OCI-LY3 (cell line): ENCODE results near the gene ZNF385D.

ENCODE experiments used
- H2AFZ ChIP-seq: fragments of 200-600, 300-600 bp; shearing (Covaris generic); 2 replicates; pipeline ENCODE4 v1.6.0; 2014; ENCODE audit warnings: antibody characterized with exemption, low read depth, low read length
- H3K27ac ChIP-seq: fragments of 200-600, 300-600 bp; sonication (generic); 2 replicates; pipeline ENCODE4 v1.5.1; 2014; ENCODE audit warnings: mild to moderate bottlenecking, low read length, moderate library complexity, mixed read lengths
- H3K27me3 ChIP-seq: fragments of 200-600, 300-600 bp; sonication (generic); 2 replicates; pipeline ENCODE4 v1.6.1; 2014; ENCODE audit warnings: low read depth, low read length, mixed read lengths
- H3K36me3 ChIP-seq: fragments of 200-600, 300-600 bp; sonication (generic); replicated peaks from 2 replicates; pipeline ENCODE3; 2014; ENCODE audit warnings: low read depth, low read length, mixed read lengths
- H3K4me1 ChIP-seq: fragments of 300-600, 200-600 bp; sonication (generic); 2 replicates; pipeline ENCODE4 v1.6.1; 2014; ENCODE audit warnings: low read length, mixed read lengths
- H3K4me2 ChIP-seq: fragments of 200-600, 300-600 bp; sonication (generic); 2 replicates; pipeline ENCODE4 v1.6.1; 2014; ENCODE audit warnings: low read length, mixed read lengths
- H3K4me3 ChIP-seq: fragments of 300-600, 200-600 bp; sonication (generic); 2 replicates; pipeline ENCODE4 v1.5.1; 2014; ENCODE audit warnings: antibody characterized with exemption, mild to moderate bottlenecking, low read length, moderate library complexity
- H3K79me2 ChIP-seq: fragments of 300-600, 200-600 bp; shearing (Covaris generic); 2 replicates; pipeline ENCODE4 v1.6.1; 2014; ENCODE audit warnings: mild to moderate bottlenecking, low read length, mixed read lengths
- H3K9ac ChIP-seq: fragments of 300-600, 200-600 bp; shearing (Covaris generic); 2 replicates; pipeline ENCODE4 v1.6.0; 2014; ENCODE audit warnings: mild to moderate bottlenecking, low read length, moderate library complexity
- H3K9me3 ChIP-seq: fragments of 200-600, 300-600 bp; shearing (Covaris generic); 2 replicates; pipeline ENCODE4 v1.6.1; 2014; ENCODE audit warnings: low read length, mixed read lengths; ENCODE audit not compliant: insufficient read depth
- H4K20me1 ChIP-seq: fragments of 200-600, 300-600 bp; sonication (generic); 2 replicates; pipeline ENCODE4 v1.6.1; 2016; ENCODE audit warnings: low read length, mixed read lengths; ENCODE audit not compliant: insufficient read depth
- CTCF ChIP-seq: fragments of 200-600, 300-600 bp; sonication (generic); IDR thresholded peaks from 2 replicates; pipeline ENCODE4 v1.5.1; 2014; ENCODE audit warnings: antibody characterized with exemption, low read length, low read depth
- EZH2phosphoT487 ChIP-seq: fragments of 200-600 bp; shearing (Covaris generic); IDR thresholded peaks from 2 replicates; pipeline ENCODE4 v1.6.1; 2018; ENCODE audit warnings: antibody characterized with exemption, mixed run types, low read depth

The ZNF385D gene

GRCh38 chr3:21734746-21735145 lies 16.3 kb downstream of the ZNF385D start:
- Histone ChIP-seq H3K4me2 (no peak overlapping the region), H2AFZ (no peak overlapping the region), H3K27ac (no peak overlapping the region), H3K4me1 (no peaks in the 10 kb centered on the region), H3K36me3 (no peaks in the 10 kb centered on the region), H4K20me1 (no peaks in the 10 kb centered on the region), H3K79me2 (no peaks in the 10 kb centered on the region), H3K4me3 (no peak overlapping the region), H3K9ac (no peak overlapping the region), H3K27me3 (no peaks in the 10 kb centered on the region), H3K9me3 (no peaks in the 10 kb centered on the region)
- TF ChIP-seq CTCF: no peak
- TF ChIP-seq EZH2phosphoT487: no peak

- Histone ChIP-seq H3K4me3 (no peak overlapping the region), H3K36me3 (no peaks in the 10 kb centered on the region), H3K9ac (no peak overlapping the region), H3K27me3 (no peaks in the 10 kb centered on the region), H2AFZ (peak overlapping the region; percentile 41; the same call in 1 of the 2 replicates), H3K79me2 (no peaks in the 10 kb centered on the region), H3K4me2 (no peak overlapping the region), H3K4me1 (no peaks in the 10 kb centered on the region), H4K20me1 (no peaks in the 10 kb centered on the region), H3K27ac (no peak overlapping the region), H3K9me3 (no peaks in the 10 kb centered on the region)
- TF ChIP-seq EZH2phosphoT487 (no peak), CTCF (no peak)
These were observed 21.0 kb downstream of the ZNF385D start for GRCh38 chr3:21729888-21730459.

GRCh38 chr3:21729331-21729730 lies 21.7 kb downstream of the ZNF385D start:
- H3K4me3 ChIP-seq: no peak overlapping the region
- no peaks in the 10 kb centered on the region for H3K4me1 ChIP-seq
- no peaks in the 10 kb centered on the region for H3K27me3 ChIP-seq
- H3K9ac ChIP-seq: no peak overlapping the region
- no peak overlapping the region for H2AFZ ChIP-seq
- no peak overlapping the region for H3K4me2 ChIP-seq
- TF ChIP-seq EZH2phosphoT487 (no peak), CTCF (no peak)
- no peaks in the 10 kb centered on the region for H3K79me2 ChIP-seq
- no peaks in the 10 kb centered on the region for H4K20me1 ChIP-seq
- H3K27ac ChIP-seq: no peak overlapping the region
- H3K9me3 ChIP-seq: no peaks in the 10 kb centered on the region
- no peaks in the 10 kb centered on the region for H3K36me3 ChIP-seq

GRCh38 chr3:21722768-21723167 lies 28.2 kb downstream of the ZNF385D start:
- H3K9ac ChIP-seq: no peak overlapping the region
- H3K4me2 ChIP-seq: no peak overlapping the region
- no peak overlapping the region for H3K4me3 ChIP-seq
- no peaks in the 10 kb centered on the region for H3K27me3 ChIP-seq
- no peak overlapping the region for H3K27ac ChIP-seq
- H3K9me3 ChIP-seq: no peaks in the 10 kb centered on the region
- H3K36me3 ChIP-seq: no peaks in the 10 kb centered on the region
- H3K79me2 ChIP-seq: no peaks in the 10 kb centered on the region
- H2AFZ ChIP-seq: no peak overlapping the region
- H4K20me1 ChIP-seq: no peaks in the 10 kb centered on the region
- TF ChIP-seq CTCF: no peak
- TF ChIP-seq EZH2phosphoT487: no peak
- H3K4me1 ChIP-seq: no peaks in the 10 kb centered on the region
